ENCODE measurements around the gene HEXIM1.

DNA sequence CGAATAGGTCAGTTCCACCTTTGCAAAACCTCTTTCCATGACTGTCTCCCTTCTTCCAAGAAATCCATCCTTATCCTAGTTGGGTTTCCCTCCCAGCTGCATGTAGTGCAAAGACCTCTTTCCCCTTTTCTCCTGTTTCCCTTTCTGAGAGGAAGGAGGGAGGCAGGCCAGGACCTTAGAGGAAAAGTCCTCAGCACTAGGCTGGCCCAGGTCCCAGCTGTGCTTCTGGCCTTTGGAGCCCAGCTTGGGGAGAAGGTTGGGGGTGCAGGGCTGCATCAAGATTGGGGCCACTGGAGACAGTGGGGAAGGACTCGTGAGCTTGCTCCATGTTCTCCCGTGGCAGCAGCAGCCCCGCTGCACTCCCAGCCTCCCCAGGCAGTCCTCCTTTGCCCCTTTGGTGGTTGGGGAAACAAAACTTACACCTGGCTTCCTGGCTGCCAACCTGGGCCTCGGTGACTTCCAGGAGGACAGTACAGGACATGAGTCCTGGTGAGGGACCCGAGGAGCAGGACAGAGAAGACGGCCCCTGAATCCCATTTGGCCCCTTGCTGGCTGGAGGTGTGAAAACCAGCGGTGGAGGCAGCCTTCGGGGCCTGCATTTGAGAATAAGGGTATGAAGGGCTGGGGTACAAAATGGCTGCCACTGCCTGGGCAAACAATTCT lies 13.9 kb downstream of the HEXIM1 start:
- no peak for TF ChIP-seq POLR2AphosphoS5 (IDR thresholded peaks at IDR 0.05; ENCODE audit: low read depth)
- TF ChIP-seq CTCF (conservative IDR thresholded peaks at IDR 0.05; ENCODE audit: low read depth in 2 of 2), result no peak
